HCT116 (cell line): ENCODE data around the gene GLA. TPM values are rescaled to one million over a fixed set of nuclear protein-coding genes. Genes with fewer than 3 reads are reported as not detected.

ENCODE experiments used
- ATAC-seq: fragments of 200-7000 bp; cut with Tn5 transposase; 2 replicates; pipeline ENCODE4 v1.9.1; 2020; ENCODE audit warnings: mild to moderate bottlenecking, moderate library complexity
- BruUV-seq: library from RNA; stranded (reverse); fragments of 400-500 nt; replicated peaks from 2 replicates; lab custom pipeline; 2021; lab: Mats Ljungman, UMichigan
- CTCF ChIA-PET: fragments of 300-600 bp; sonication (Branson Sonifier 250); formaldehyde crosslinking; loops from one replicate; lab custom pipeline; 2021; ENCODE audit warnings: antibody characterized with exemption; lab: Charles Lee
- POLR2A ChIA-PET: fragments of 300-600, 350-600 bp; sonication (Branson Sonifier 250); formaldehyde crosslinking; loops from one replicate; lab custom pipeline; 2021; ENCODE audit warnings: antibody characterized with exemption; lab: Charles Lee
- RAD21 ChIA-PET, 2 experiments: fragments of 300-600 bp; sonication (Branson Sonifier 250); formaldehyde crosslinking; loops; one replicate each; lab custom pipeline; 2023; ENCODE audit warnings: low total read pairs in 2 of 2; ENCODE audit not compliant: uncharacterized antibody in 2 of 2, unreplicated experiment in 2 of 2, low non-redundant PET in 1 of 2; lab: Charles Lee
- DNase-seq: peaks from one replicate; pipeline ENCODE4 v3.0.0-alpha.2; 2010; ENCODE audit warnings: low read depth, low spot score
- H2AFZ ChIP-seq: fragments of 200-600 bp; shearing (Covaris generic), sonication (generic); 2 replicates; pipeline ENCODE4 v1.6.1; 2017; ENCODE audit warnings: low read depth, mixed run types, mixed read lengths, antibody characterized with exemption, low read length; ENCODE audit not compliant: poor library complexity, severe bottlenecking
- H3K27ac ChIP-seq: 2 replicates; pipeline ENCODE4 v1.5.1; 2012; ENCODE audit warnings: low read depth, low read length
- H3K27me3 ChIP-seq: fragments of 200-600 bp; sonication (generic); 2 replicates; pipeline ENCODE4 v1.6.1; 2016; ENCODE audit warnings: mixed run types, low read length, mixed read lengths; ENCODE audit not compliant: insufficient read depth
- H3K36me3 ChIP-seq, 2 experiments: fragments of 200-500 bp in 1 of 2; fragments of 200-600 bp in 1 of 2; sonication (Bioruptor generic) in 1 of 2; sonication (generic) in 1 of 2; 2 replicates each; pipeline versions ENCODE4 v1.5.1 to v1.6.1; 2014 to 2016; ENCODE audit warnings: low read length in 2 of 2, inconsistent platforms in 1 of 2, mixed read lengths in 1 of 2, mixed run types in 1 of 2; ENCODE audit not compliant: insufficient read depth in 2 of 2, control insufficient read depth in 1 of 2
- H3K4me1 ChIP-seq, 2 experiments: fragments of 200-600 bp in 1 of 2; sonication (generic) in 1 of 2; 2 replicates each; pipeline versions ENCODE4 v1.5.1 to v1.6.1; 2012 to 2017; ENCODE audit warnings: low read length in 2 of 2, inconsistent platforms in 1 of 2, mild to moderate bottlenecking in 1 of 2, mixed read lengths in 1 of 2, mixed run types in 1 of 2, moderate library complexity in 1 of 2; ENCODE audit not compliant: insufficient read depth in 2 of 2, control insufficient read depth in 1 of 2
- H3K4me2 ChIP-seq: fragments of 200-600 bp; sonication (generic); 2 replicates; pipeline ENCODE4 v1.6.1; 2017; ENCODE audit warnings: mixed run types, low read length, mixed read lengths
- H3K4me3 ChIP-seq, 2 experiments: fragments of 200-600 bp in 1 of 2; sonication (generic) in 1 of 2; replicated peaks in 1 of 2; 2 replicates each; pipeline ENCODE4 v1.5.1; 2011 to 2016; ENCODE audit warnings: low read length in 2 of 2, control low read depth in 1 of 2, low read depth in 1 of 2, mild to moderate bottlenecking in 1 of 2, mixed read lengths in 1 of 2, mixed run types in 1 of 2
- H3K79me2 ChIP-seq: fragments of 200-600 bp; sonication (generic); 2 replicates; pipeline ENCODE4 v1.6.1; 2017; ENCODE audit warnings: mild to moderate bottlenecking, mixed run types, low read length, moderate library complexity, mixed read lengths; ENCODE audit not compliant: insufficient read depth
- H3K9ac ChIP-seq: fragments of 200-600 bp; sonication (generic); 2 replicates; pipeline ENCODE4 v1.6.1; 2016; ENCODE audit warnings: low read length, mixed read lengths
- H3K9me2 ChIP-seq: fragments of 200-600 bp; sonication (generic), shearing (Covaris generic); 2 replicates; pipeline ENCODE4 v1.6.1; 2017; ENCODE audit warnings: mixed run types, mild to moderate bottlenecking, moderate library complexity; ENCODE audit not compliant: insufficient read depth
- H3K9me3 ChIP-seq, 2 experiments: fragments of 200-500 bp in 1 of 2; fragments of 200-600 bp in 1 of 2; sonication (Bioruptor generic) in 1 of 2; sonication (generic) in 1 of 2; 2 replicates each; pipeline ENCODE4 v1.6.1; 2014 to 2017; ENCODE audit warnings: low read length in 2 of 2, mixed read lengths in 2 of 2, inconsistent platforms in 1 of 2, low read depth in 1 of 2, mild to moderate bottlenecking in 1 of 2, mixed run types in 1 of 2, moderate library complexity in 1 of 2; ENCODE audit not compliant: control insufficient read depth in 1 of 2, insufficient read depth in 1 of 2
- H4K20me1 ChIP-seq: fragments of 200-600 bp; sonication (generic), shearing (Covaris generic); 2 replicates; pipeline ENCODE4 v1.6.1; 2017; ENCODE audit warnings: mixed run types, mild to moderate bottlenecking, moderate library complexity; ENCODE audit not compliant: insufficient read depth
- CBX3 ChIP-seq: IDR thresholded peaks from 2 replicates; pipeline ENCODE4 v1.6.1; 2012; ENCODE audit warnings: low read depth
- CEBPB ChIP-seq: IDR thresholded peaks from 2 replicates; pipeline ENCODE4 v1.6.1; 2012; ENCODE audit warnings: low read depth
- EGR1 ChIP-seq: IDR thresholded peaks from 2 replicates; pipeline ENCODE4 v1.6.1; 2012; ENCODE audit warnings: low read depth
- EZH2 ChIP-seq: fragments of 200-600 bp; sonication (generic); IDR thresholded peaks from 2 replicates; pipeline ENCODE4 v1.6.1; 2017; ENCODE audit warnings: antibody characterized with exemption, mixed run types
- FOSL1 ChIP-seq: IDR thresholded peaks from 2 replicates; pipeline ENCODE4 v1.6.1; 2012; ENCODE audit warnings: low read depth
- POLR2A ChIP-seq: IDR thresholded peaks from 2 replicates; pipeline ENCODE4 v1.7.0; 2011; ENCODE audit warnings: borderline replicate concordance; ENCODE audit not compliant: insufficient read depth, insufficient read length; ENCODE audit errors: extremely low read depth
- RAD21 ChIP-seq: IDR thresholded peaks from 2 replicates; pipeline ENCODE4 v1.6.1; 2012; ENCODE audit warnings: low read depth, mild to moderate bottlenecking
- SIN3A ChIP-seq: IDR thresholded peaks from 2 replicates; pipeline ENCODE4 v1.6.1; 2012; ENCODE audit warnings: low read depth
- SRF ChIP-seq: IDR thresholded peaks from 2 replicates; pipeline ENCODE4 v1.6.1; 2012; ENCODE audit warnings: low read depth
- TCF7L2 ChIP-seq: IDR thresholded peaks from 2 replicates; pipeline ENCODE4 v1.7.0; 2011; ENCODE audit warnings: borderline replicate concordance, inconsistent platforms; ENCODE audit not compliant: insufficient read depth, insufficient read length; ENCODE audit errors: extremely low read depth
- YY1 ChIP-seq: IDR thresholded peaks from 2 replicates; pipeline ENCODE4 v1.6.1; 2011; ENCODE audit warnings: low read length, low read depth, moderate library complexity, mild to moderate bottlenecking; ENCODE audit not compliant: insufficient replicate concordance; ENCODE audit errors: extremely low read depth
- ZFX ChIP-seq: fragments of 450-650 bp; IDR thresholded peaks from 2 replicates; pipeline ENCODE4 v1.6.1; 2017
- ZNF274 ChIP-seq: fragments of 200-500 bp; sonication (Bioruptor generic); IDR thresholded peaks from 2 replicates; pipeline ENCODE4 v1.6.1; 2014; ENCODE audit warnings: mild to moderate bottlenecking, low read depth, low read length, inconsistent platforms
- intact Hi-C: fragments of 100-400 bp; cut with micrococcal nuclease; formaldehyde crosslinking; loops from 2 replicates; pipeline ENCODE4 v1.10.0; 2022
- total RNA-seq: library from RNA; stranded (reverse); gene quantifications from one replicate; pipeline ENCODE4 v1.2.1, GENCODE V29; 2021; ENCODE audit not compliant: unreplicated experiment
- TF ChIP-seq, protein P1 (sequence below): IDR thresholded peaks from 2 replicates; pipeline ENCODE4 v1.6.1; 2012
- TF ChIP-seq, protein P2 (sequence below): IDR thresholded peaks from 2 replicates; pipeline ENCODE4 v1.6.1; 2012; ENCODE audit warnings: low read depth
- TF ChIP-seq, protein P3 (sequence below): IDR thresholded peaks from 2 replicates; pipeline ENCODE4 v1.6.1; 2012
- TF ChIP-seq, protein P4 (sequence below), 3 experiments: fragments of 200-600 bp in 1 of 3; sonication (generic) in 1 of 3; IDR thresholded peaks in 2 of 3; conservative IDR thresholded peaks in 1 of 3; 2 replicates each; pipeline ENCODE4 v1.5.1; 2012 to 2017; ENCODE audit warnings: low read depth in 2 of 3, low read length in 2 of 3, antibody characterized with exemption in 1 of 3, borderline replicate concordance in 1 of 3, control low read depth in 1 of 3, mild to moderate bottlenecking in 1 of 3, mixed read lengths in 1 of 3, mixed run types in 1 of 3, moderate library complexity in 1 of 3; ENCODE audit not compliant: insufficient read depth in 1 of 3

Gene GLA
- total RNA-seq, 1 experiment from 2014 or later: 40.8 TPM

DNA sequence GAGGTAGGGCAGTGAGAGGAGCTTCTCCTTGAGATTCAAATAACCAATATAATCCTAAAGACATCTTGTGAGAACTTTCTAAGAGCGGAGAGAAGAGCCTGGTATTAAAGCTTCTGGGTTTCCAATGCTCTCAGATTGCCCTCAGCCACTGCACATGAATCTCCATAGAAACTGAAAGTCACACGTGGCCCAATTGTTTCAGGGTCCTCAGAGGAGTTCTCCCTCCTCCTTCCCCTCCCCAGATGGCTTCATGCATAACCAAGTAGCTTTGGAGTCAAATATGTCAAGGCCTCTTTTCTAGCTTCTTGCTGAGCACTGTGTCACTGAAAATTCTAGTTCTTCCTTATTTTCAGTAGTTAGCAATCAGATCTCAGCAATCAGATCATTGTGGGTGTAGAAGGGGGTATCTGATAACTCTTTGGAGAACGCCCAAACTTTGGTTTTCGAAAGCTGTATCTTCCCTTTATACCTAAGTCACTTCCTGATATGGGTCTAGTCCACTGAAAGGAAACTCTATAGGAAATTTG lies 24.0 kb downstream of the GLA start:
- no peaks in the 10 kb centered on the region for H3K9me2 ChIP-seq
- ChIA-PET POLR2A (no interaction called here), CTCF (no interaction called here), RAD21 (no interaction called here)
- H2AFZ ChIP-seq: no peak overlapping the region
- intact Hi-C loops: no loop called here
- no peaks in the 10 kb centered on the region for H4K20me1 ChIP-seq
- DNase-seq (no peak), ATAC-seq (no peak)
- H3K79me2 ChIP-seq: no peaks in the 10 kb centered on the region
- no peak overlapping the region for H3K4me3 ChIP-seq
- H3K9ac ChIP-seq: no peak overlapping the region
- no TSS peak for BruUV-seq
- H3K9me3 ChIP-seq: no peaks in the 10 kb centered on the region
- no peaks in the 10 kb centered on the region for H3K27me3 ChIP-seq
- no peaks in the 10 kb centered on the region for H3K4me1 ChIP-seq
- H3K27ac ChIP-seq: no peak overlapping the region
- no peak overlapping the region for H3K4me2 ChIP-seq
- TF ChIP-seq, protein P1, sequence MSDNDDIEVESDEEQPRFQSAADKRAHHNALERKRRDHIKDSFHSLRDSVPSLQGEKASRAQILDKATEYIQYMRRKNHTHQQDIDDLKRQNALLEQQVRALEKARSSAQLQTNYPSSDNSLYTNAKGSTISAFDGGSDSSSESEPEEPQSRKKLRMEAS: no peak
- TF ChIP-seq SRF: no peak
- no peak for TF ChIP-seq ZNF274
- no peak for TF ChIP-seq POLR2A
- TF ChIP-seq CBX3: no peak
- TF ChIP-seq EGR1: no peak
- TF ChIP-seq, protein P2, sequence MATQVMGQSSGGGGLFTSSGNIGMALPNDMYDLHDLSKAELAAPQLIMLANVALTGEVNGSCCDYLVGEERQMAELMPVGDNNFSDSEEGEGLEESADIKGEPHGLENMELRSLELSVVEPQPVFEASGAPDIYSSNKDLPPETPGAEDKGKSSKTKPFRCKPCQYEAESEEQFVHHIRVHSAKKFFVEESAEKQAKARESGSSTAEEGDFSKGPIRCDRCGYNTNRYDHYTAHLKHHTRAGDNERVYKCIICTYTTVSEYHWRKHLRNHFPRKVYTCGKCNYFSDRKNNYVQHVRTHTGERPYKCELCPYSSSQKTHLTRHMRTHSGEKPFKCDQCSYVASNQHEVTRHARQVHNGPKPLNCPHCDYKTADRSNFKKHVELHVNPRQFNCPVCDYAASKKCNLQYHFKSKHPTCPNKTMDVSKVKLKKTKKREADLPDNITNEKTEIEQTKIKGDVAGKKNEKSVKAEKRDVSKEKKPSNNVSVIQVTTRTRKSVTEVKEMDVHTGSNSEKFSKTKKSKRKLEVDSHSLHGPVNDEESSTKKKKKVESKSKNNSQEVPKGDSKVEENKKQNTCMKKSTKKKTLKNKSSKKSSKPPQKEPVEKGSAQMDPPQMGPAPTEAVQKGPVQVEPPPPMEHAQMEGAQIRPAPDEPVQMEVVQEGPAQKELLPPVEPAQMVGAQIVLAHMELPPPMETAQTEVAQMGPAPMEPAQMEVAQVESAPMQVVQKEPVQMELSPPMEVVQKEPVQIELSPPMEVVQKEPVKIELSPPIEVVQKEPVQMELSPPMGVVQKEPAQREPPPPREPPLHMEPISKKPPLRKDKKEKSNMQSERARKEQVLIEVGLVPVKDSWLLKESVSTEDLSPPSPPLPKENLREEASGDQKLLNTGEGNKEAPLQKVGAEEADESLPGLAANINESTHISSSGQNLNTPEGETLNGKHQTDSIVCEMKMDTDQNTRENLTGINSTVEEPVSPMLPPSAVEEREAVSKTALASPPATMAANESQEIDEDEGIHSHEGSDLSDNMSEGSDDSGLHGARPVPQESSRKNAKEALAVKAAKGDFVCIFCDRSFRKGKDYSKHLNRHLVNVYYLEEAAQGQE: no peak
- TF ChIP-seq ZFX: no peak
- no peak for TF ChIP-seq EZH2
- no peak for TF ChIP-seq FOSL1
- no peak for TF ChIP-seq CEBPB
- TF ChIP-seq, protein P3, sequence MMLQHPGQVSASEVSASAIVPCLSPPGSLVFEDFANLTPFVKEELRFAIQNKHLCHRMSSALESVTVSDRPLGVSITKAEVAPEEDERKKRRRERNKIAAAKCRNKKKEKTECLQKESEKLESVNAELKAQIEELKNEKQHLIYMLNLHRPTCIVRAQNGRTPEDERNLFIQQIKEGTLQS: no peak
- TF ChIP-seq YY1: no peak
- TF ChIP-seq RAD21: no peak
- TF ChIP-seq SIN3A: no peak
- TF ChIP-seq, protein P4, sequence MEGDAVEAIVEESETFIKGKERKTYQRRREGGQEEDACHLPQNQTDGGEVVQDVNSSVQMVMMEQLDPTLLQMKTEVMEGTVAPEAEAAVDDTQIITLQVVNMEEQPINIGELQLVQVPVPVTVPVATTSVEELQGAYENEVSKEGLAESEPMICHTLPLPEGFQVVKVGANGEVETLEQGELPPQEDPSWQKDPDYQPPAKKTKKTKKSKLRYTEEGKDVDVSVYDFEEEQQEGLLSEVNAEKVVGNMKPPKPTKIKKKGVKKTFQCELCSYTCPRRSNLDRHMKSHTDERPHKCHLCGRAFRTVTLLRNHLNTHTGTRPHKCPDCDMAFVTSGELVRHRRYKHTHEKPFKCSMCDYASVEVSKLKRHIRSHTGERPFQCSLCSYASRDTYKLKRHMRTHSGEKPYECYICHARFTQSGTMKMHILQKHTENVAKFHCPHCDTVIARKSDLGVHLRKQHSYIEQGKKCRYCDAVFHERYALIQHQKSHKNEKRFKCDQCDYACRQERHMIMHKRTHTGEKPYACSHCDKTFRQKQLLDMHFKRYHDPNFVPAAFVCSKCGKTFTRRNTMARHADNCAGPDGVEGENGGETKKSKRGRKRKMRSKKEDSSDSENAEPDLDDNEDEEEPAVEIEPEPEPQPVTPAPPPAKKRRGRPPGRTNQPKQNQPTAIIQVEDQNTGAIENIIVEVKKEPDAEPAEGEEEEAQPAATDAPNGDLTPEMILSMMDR (IDR thresholded peaks at IDR 0.05 in 2 of 3, conservative IDR thresholded peaks at IDR 0.05 in 1 of 3; ENCODE audit: borderline replicate concordance in 1 of 3, insufficient read depth in 1 of 3, low read depth in 2 of 3, low read length in 2 of 3): no peak
- no peak for TF ChIP-seq TCF7L2
- H3K36me3 ChIP-seq: no peaks in the 10 kb centered on the region
